ENCODE results near the gene OR7A5. TPM values are rescaled to one million over a fixed set of nuclear protein-coding genes. Genes with fewer than 3 reads are reported as not detected.

Gene OR7A5
- total RNA-seq, 1 experiment from 2014 or later = not detected

DNA sequence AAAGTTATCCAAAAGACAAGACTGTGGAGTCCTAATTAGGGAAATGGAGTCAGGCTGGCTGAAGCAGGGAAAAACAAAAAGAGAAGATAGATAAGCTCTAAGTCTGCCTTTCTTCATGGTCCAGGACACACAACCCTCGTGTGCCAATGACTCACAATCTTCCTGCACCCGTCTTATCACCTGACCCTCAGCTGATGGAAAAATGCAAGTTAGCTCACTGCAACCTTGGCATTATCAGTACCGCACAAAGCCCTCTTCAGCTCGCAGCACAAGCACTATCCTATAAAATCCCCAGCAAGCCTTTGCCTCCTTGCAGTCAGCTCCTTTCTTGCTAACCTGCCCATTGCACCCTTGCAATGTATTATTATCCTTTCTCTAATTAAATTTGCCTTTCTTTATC lies 4.3 kb downstream of the OR7A5 start:
- Histone ChIP-seq H2BK12ac (ENCODE audit: insufficient read length, low read depth, low read length) (no peak overlapping the region), H2AK5ac (ENCODE audit: insufficient read length, low read length) (no peak overlapping the region), H2BK5ac (ENCODE audit: insufficient read length, low read length) (no peak overlapping the region), H3K27ac (ENCODE audit: insufficient read length, low read depth, low read length) (no peak overlapping the region), H3K79me2 (ENCODE audit: insufficient read depth, low read length) (no peaks in the 10 kb centered on the region), H2AFZ (ENCODE audit: low read length) (no peak overlapping the region), H2BK15ac (ENCODE audit: low read depth, low read length) (no peak overlapping the region), H2BK120ac (ENCODE audit: low read depth, low read length, poor library complexity, severe bottlenecking) (no peak overlapping the region), H4K8ac (replicated peaks; ENCODE audit: insufficient read length, low read depth, low read length) (no peak overlapping the region), H3K4me1 (ENCODE audit: insufficient read depth, low read length) (0 out of 2 replicates have a peak, but pooled peaks cover 4% of the 10 kb centered on the region), H3K23me2 (ENCODE audit: insufficient read length, low read depth, low read length, poor library complexity, severe bottlenecking) (no peaks in the 10 kb centered on the region), H3K4ac (ENCODE audit: low read depth, low read length) (no peak overlapping the region), H3K27me3 (ENCODE audit: insufficient read depth, low read length) (no peaks in the 10 kb centered on the region), H3K79me1 (ENCODE audit: insufficient read depth, low read depth, low read length, poor library complexity, severe bottlenecking) (no peaks in the 10 kb centered on the region), H3K4me2 (ENCODE audit: insufficient read depth, insufficient read length, low read length) (no peak overlapping the region), H3K9me3 (ENCODE audit: control insufficient read depth, low read depth, low read length) (no peaks in the 10 kb centered on the region), H3K9ac (ENCODE audit: extremely low read depth, insufficient read length, low read length) (no peak overlapping the region), H4K20me1 (ENCODE audit: control insufficient read depth, insufficient read depth, insufficient read length) (no peaks in the 10 kb centered on the region), H4K91ac (ENCODE audit: insufficient read length, low read depth, low read length) (no peak overlapping the region), H3K23ac (ENCODE audit: insufficient read length, low read depth, low read length) (no peak overlapping the region), H3K14ac (ENCODE audit: insufficient read depth, low read length) (no peak overlapping the region), H3K18ac (ENCODE audit: insufficient read length, low read depth, low read length) (no peak overlapping the region), H4K5ac (ENCODE audit: insufficient read length, low read depth, low read length) (no peak overlapping the region), H3K56ac (ENCODE audit: insufficient read length, low read depth, low read length) (no peak overlapping the region), H3T11ph (ENCODE audit: low read length) (no peak overlapping the region), H2BK20ac (ENCODE audit: low read depth, low read length, poor library complexity, severe bottlenecking) (no peak overlapping the region)
- DNase-seq = no peak
- TF ChIP-seq, protein P1, sequence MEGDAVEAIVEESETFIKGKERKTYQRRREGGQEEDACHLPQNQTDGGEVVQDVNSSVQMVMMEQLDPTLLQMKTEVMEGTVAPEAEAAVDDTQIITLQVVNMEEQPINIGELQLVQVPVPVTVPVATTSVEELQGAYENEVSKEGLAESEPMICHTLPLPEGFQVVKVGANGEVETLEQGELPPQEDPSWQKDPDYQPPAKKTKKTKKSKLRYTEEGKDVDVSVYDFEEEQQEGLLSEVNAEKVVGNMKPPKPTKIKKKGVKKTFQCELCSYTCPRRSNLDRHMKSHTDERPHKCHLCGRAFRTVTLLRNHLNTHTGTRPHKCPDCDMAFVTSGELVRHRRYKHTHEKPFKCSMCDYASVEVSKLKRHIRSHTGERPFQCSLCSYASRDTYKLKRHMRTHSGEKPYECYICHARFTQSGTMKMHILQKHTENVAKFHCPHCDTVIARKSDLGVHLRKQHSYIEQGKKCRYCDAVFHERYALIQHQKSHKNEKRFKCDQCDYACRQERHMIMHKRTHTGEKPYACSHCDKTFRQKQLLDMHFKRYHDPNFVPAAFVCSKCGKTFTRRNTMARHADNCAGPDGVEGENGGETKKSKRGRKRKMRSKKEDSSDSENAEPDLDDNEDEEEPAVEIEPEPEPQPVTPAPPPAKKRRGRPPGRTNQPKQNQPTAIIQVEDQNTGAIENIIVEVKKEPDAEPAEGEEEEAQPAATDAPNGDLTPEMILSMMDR (conservative IDR thresholded peaks at IDR 0.05) = no peak
- H3K4me1 Mint-ChIP-seq = no peaks in the 10 kb centered on the region
- no peak overlapping the region for H3K4me3 Mint-ChIP-seq
- no CpG with 5 or more reads among the region's 4 CpGs for WGBS (ENCODE audit: extremely low coverage, insufficient read length, low lambda C conversion rate)
- peaks cover 2% of the 10 kb centered on the region; the same call in 1 of the 2 replicates for H3K27me3 Mint-ChIP-seq (ENCODE audit: low read depth)
- peaks cover 2 to 20% (median 4%) of the 10 kb centered on the region in 3 experiments; a peak in 2 of 7 replicates for H3K36me3 Mint-ChIP-seq (ENCODE audit: insufficient read depth in 1 of 3, low read depth in 3 of 3)
- peaks cover 50 to 93% of the 10 kb centered on the region in 2 experiments for H3K9me3 Mint-ChIP-seq
- no peak overlapping the region for H3K27ac Mint-ChIP-seq

Measured in H9 (cell line).